SJSA1 (cell line): ENCODE results near the gene UBE2F. TPM values are rescaled to one million over a fixed set of nuclear protein-coding genes. Genes with fewer than 3 reads are reported as not detected.
A peak's percentile ranks its signal among the peaks of the same experiment; 100 is the strongest.
"Not testable (repeated sequence)": the region's sequence is repeated elsewhere in the genome, so short reads cannot be mapped to it uniquely, and the experiment has no call there.

ENCODE experiments used
- DNase-seq, 2 experiments: peaks; one replicate each; pipeline ENCODE4 v3.0.0-alpha.2; 2015 to 2020; ENCODE audit warnings: low spot score in 2 of 2, low read depth in 1 of 2
- H3K27ac ChIP-seq: fragments of 250-450 bp; sonication (Bioruptor Pico); 2 replicates; pipeline ENCODE4 v1.5.1; 2020; ENCODE audit warnings: mild to moderate bottlenecking, moderate library complexity
- H3K27me3 ChIP-seq: fragments of 250-450 bp; sonication (Bioruptor Pico); replicated peaks from 2 replicates; pipeline ENCODE4 v1.5.1; 2020; ENCODE audit warnings: mild to moderate bottlenecking, moderate library complexity
- H3K36me3 ChIP-seq: fragments of 250-450 bp; sonication (Bioruptor Pico); 2 replicates; pipeline ENCODE4 v1.5.1; 2020; ENCODE audit warnings: mild to moderate bottlenecking
- H3K4me1 ChIP-seq: fragments of 250-450 bp; sonication (Bioruptor Pico); replicated peaks from 2 replicates; pipeline ENCODE4 v1.6.1; 2021; ENCODE audit warnings: mild to moderate bottlenecking
- H3K4me3 ChIP-seq: fragments of 250-450 bp; sonication (Bioruptor Pico); 2 replicates; pipeline ENCODE4 v1.5.1; 2020; ENCODE audit warnings: mild to moderate bottlenecking
- H3K9me3 ChIP-seq: fragments of 250-450 bp; sonication (Bioruptor Pico); replicated peaks from 2 replicates; pipeline ENCODE4 v1.5.1; 2020; ENCODE audit warnings: mild to moderate bottlenecking
- total RNA-seq: library from RNA; depleted of rRNA; stranded (reverse); fragments of >200 nt; shearing (Covaris generic); gene quantifications from 2 replicates; pipeline ENCODE4 v1.2.3, GENCODE V29; 2014

Gene UBE2F
- total RNA-seq, 1 experiment from 2014 or later, result 100 TPM

GRCh38 chr2:238042090-238042489 is 75.3 kb downstream of the UBE2F start:
- no peaks in the 10 kb centered on the region for H3K27me3 ChIP-seq
- no peak overlapping the region for H3K4me3 ChIP-seq
- no peaks in the 10 kb centered on the region for H3K4me1 ChIP-seq
- no peak overlapping the region for H3K27ac ChIP-seq
- no peaks in the 10 kb centered on the region for H3K9me3 ChIP-seq
- DNase-seq, result no peak
- peaks cover 17% of the 10 kb centered on the region for H3K36me3 ChIP-seq

- DNase-seq, result no peak
Observed at GRCh38 chr2:238042849-238043584, 76.2 kb downstream of the UBE2F start.

GRCh38 chr2:238043851-238044250 is 77.0 kb downstream of the UBE2F start:
- Histone ChIP-seq H3K4me1 (no peaks in the 10 kb centered on the region), H3K9me3 (no peaks in the 10 kb centered on the region), H3K36me3 (peaks cover 3% of the 10 kb centered on the region), H3K27ac (no peak overlapping the region), H3K27me3 (no peaks in the 10 kb centered on the region), H3K4me3 (no peak overlapping the region)
- no peak for DNase-seq

More at GRCh38 chr2:238042849-238043584, 76.2 kb downstream of the UBE2F start:
- Histone ChIP-seq H3K27ac (no peak overlapping the region), H3K36me3 (peaks cover 10% of the 10 kb centered on the region), H3K4me3 (no peak overlapping the region), H3K27me3 (no peaks in the 10 kb centered on the region), H3K9me3 (no peaks in the 10 kb centered on the region), H3K4me1 (no peaks in the 10 kb centered on the region)

GRCh38 chr2:238045575-238045974 is 78.8 kb downstream of the UBE2F start:
- Histone ChIP-seq H3K4me1 (no peaks in the 10 kb centered on the region), H3K36me3 (peaks cover 3% of the 10 kb centered on the region; the same call in 1 of the 2 replicates), H3K27ac (no peak overlapping the region), H3K27me3 (no peaks in the 10 kb centered on the region), H3K4me3 (no peak overlapping the region), H3K9me3 (no peaks in the 10 kb centered on the region)
- no peak for DNase-seq

GRCh38 chr2:238046725-238047270 is 80.0 kb downstream of the UBE2F start:
- H3K27ac ChIP-seq, result no peak overlapping the region
- no peaks in the 10 kb centered on the region; the same call in 1 of the 2 replicates for H3K36me3 ChIP-seq
- no peaks in the 10 kb centered on the region for H3K4me1 ChIP-seq
- no peaks in the 10 kb centered on the region for H3K9me3 ChIP-seq
- no peak overlapping the region for H3K4me3 ChIP-seq
- H3K27me3 ChIP-seq, result no peaks in the 10 kb centered on the region
- no peak for DNase-seq

GRCh38 chr2:238053191-238053776 is 86.5 kb downstream of the UBE2F start:
- no peak overlapping the region for H3K27ac ChIP-seq
- no peak overlapping the region for H3K4me3 ChIP-seq
- H3K4me1 ChIP-seq, result peaks cover 4% of the 10 kb centered on the region; the same call in 1 of the 2 replicates
- DNase-seq, result peak in 1 of 2 experiments; percentile 15
- H3K9me3 ChIP-seq, result no peaks in the 10 kb centered on the region
- no peaks in the 10 kb centered on the region for H3K36me3 ChIP-seq
- H3K27me3 ChIP-seq, result no peaks in the 10 kb centered on the region

- Histone ChIP-seq H3K4me3 (no peak overlapping the region), H3K27ac (no peak overlapping the region), H3K9me3 (no peaks in the 10 kb centered on the region), H3K4me1 (peaks cover 12% of the 10 kb centered on the region; the same call in 1 of the 2 replicates), H3K27me3 (no peaks in the 10 kb centered on the region), H3K36me3 (0 out of 2 replicates have a peak, but pooled peaks cover 3% of the 10 kb centered on the region)
- no peak for DNase-seq
Observed at GRCh38 chr2:238055841-238056240, 89.0 kb downstream of the UBE2F start.

GRCh38 chr2:238057696-238058575 is 91.1 kb downstream of the UBE2F start:
- not testable (repeated sequence) for H3K4me3 ChIP-seq, H3K27me3 ChIP-seq

GRCh38 chr2:238059505-238059904 is 92.7 kb downstream of the UBE2F start:
- DNase-seq, result no peak

More at GRCh38 chr2:238057696-238058575, 91.1 kb downstream of the UBE2F start:
- H3K9me3 ChIP-seq, DNase-seq, H3K27ac ChIP-seq, H3K36me3 ChIP-seq: not testable (repeated sequence)
- H3K4me1 ChIP-seq, result peaks cover 20% of the 10 kb centered on the region

GRCh38 chr2:238060096-238060541 is 93.3 kb downstream of the UBE2F start:
- no peak for DNase-seq
- peaks cover 16% of the 10 kb centered on the region for H3K4me1 ChIP-seq
- H3K4me3 ChIP-seq, result peak overlapping the region; percentile 68
- H3K27ac ChIP-seq, result peak overlapping the region; percentile 67
- H3K27me3 ChIP-seq, result no peaks in the 10 kb centered on the region
- no peaks in the 10 kb centered on the region for H3K9me3 ChIP-seq
- peaks cover 15% of the 10 kb centered on the region for H3K36me3 ChIP-seq

More at GRCh38 chr2:238059505-238059904, 92.7 kb downstream of the UBE2F start:
- no peak overlapping the region for H3K4me3 ChIP-seq
- H3K27ac ChIP-seq, result no peak overlapping the region
- H3K9me3 ChIP-seq, result no peaks in the 10 kb centered on the region
- H3K27me3 ChIP-seq, result no peaks in the 10 kb centered on the region
- H3K4me1 ChIP-seq, result peaks cover 16% of the 10 kb centered on the region
- peaks cover 8% of the 10 kb centered on the region for H3K36me3 ChIP-seq

- Histone ChIP-seq H3K27ac (peak within 1 kb of the TSS; percentile 67), H3K4me3 (peak within 1 kb of the TSS; percentile 68), H3K9me3 (no peaks in the 10 kb centered on the region)
Observed at GRCh38 chr2:238060542-238061314, 93.9 kb downstream of the UBE2F start, which contains the start of gene SCLY. Gene SCLY (plus strand): TSS chr2:238061001. CDS start chr2:238061055, 54 bp downstream.

GRCh38 chr2:238061315-238062202 is 94.7 kb downstream of the UBE2F start:
- H3K27ac ChIP-seq, result no peak overlapping the region
- H3K4me1 ChIP-seq, result peaks cover 16% of the 10 kb centered on the region
- H3K27me3 ChIP-seq, result no peaks in the 10 kb centered on the region
- peak overlapping the region; percentile 68 for H3K4me3 ChIP-seq
- H3K36me3 ChIP-seq, result peaks cover 26% of the 10 kb centered on the region
- DNase-seq, result no peak
- H3K9me3 ChIP-seq, result no peaks in the 10 kb centered on the region

More at GRCh38 chr2:238060542-238061314, 93.9 kb downstream of the UBE2F start, which contains the start of gene SCLY:
- H3K36me3 ChIP-seq, result peaks cover 18% of the 10 kb centered on the region
- DNase-seq, result peak; percentile 98
- peaks cover 16% of the 10 kb centered on the region for H3K4me1 ChIP-seq
- no peaks in the 10 kb centered on the region for H3K27me3 ChIP-seq
